Measurements from ENCODE around the gene DCAF5.
"Not testable (repeated sequence)": the region's sequence is repeated elsewhere in the genome, so short reads cannot be mapped to it uniquely, and the experiment has no call there.

The DCAF5 gene

GRCh38 chr14:69152902-69153151 is at the start of gene DCAF5:
Gene DCAF5, minus strand, starts transcription at chr14:69153119. Its CDS starts 141 bp downstream, at chr14:69152978.
- DNase-seq = no peak

GRCh38 chr14:69199786-69200185 is 46.9 kb upstream of the DCAF5 start:
- DNase-seq = no peak

- no peak for DNase-seq
These were observed 40.8 kb upstream of the DCAF5 start for GRCh38 chr14:69193721-69194120.

GRCh38 chr14:69191340-69192111 is 38.6 kb upstream of the DCAF5 start, which contains the start of gene EXD2:
Gene EXD2, plus strand, starts transcription at chr14:69191498. Its CDS starts 17,973 bp downstream, at chr14:69209471.
- DNase-seq = peak; percentile 87

GRCh38 chr14:69190191-69190590 is 37.3 kb upstream of the DCAF5 start:
- DNase-seq = no peak

GRCh38 chr14:69183735-69184134 is 30.8 kb upstream of the DCAF5 start:
- no peak for DNase-seq

GRCh38 chr14:69182580-69182979 is 29.7 kb upstream of the DCAF5 start:
- not testable (repeated sequence) for DNase-seq

- no peak for DNase-seq
These were observed 28.6 kb upstream of the DCAF5 start for GRCh38 chr14:69181491-69181890.

GRCh38 chr14:69175130-69175529 is 22.2 kb upstream of the DCAF5 start:
- no peak for DNase-seq

GRCh38 chr14:69171569-69171968 is 18.6 kb upstream of the DCAF5 start:
- no peak for DNase-seq

GRCh38 chr14:69170839-69171238 is 17.9 kb upstream of the DCAF5 start:
- no peak for DNase-seq

GRCh38 chr14:69165787-69166186 is 12.9 kb upstream of the DCAF5 start:
- not testable (repeated sequence) for DNase-seq

GRCh38 chr14:69161590-69161989 is 8.7 kb upstream of the DCAF5 start:
- no peak for DNase-seq

GRCh38 chr14:69156224-69156623 is 3.3 kb upstream of the DCAF5 start:
- no peak for DNase-seq

GRCh38 chr14:69154779-69155178 is 1.9 kb upstream of the DCAF5 start:
- peak; percentile 32 for DNase-seq

GRCh38 chr14:69153873-69154270 is 953 bp upstream of the DCAF5 start:
- peak; percentile 33 for DNase-seq

- DNase-seq = peak; percentile 94
These were observed 393 bp upstream of the DCAF5 start for GRCh38 chr14:69153152-69153872.

GRCh38 chr14:69152181-69152901 is 578 bp downstream of the DCAF5 start:
- peak; percentile 60 for DNase-seq

GRCh38 chr14:69151458-69152180 is 1.3 kb downstream of the DCAF5 start:
- DNase-seq = peak; percentile 73

- peak; percentile 28 for DNase-seq
These were observed 3.3 kb downstream of the DCAF5 start for GRCh38 chr14:69149461-69150244.

GRCh38 chr14:69142101-69142500 is 10.8 kb downstream of the DCAF5 start:
- no peak for DNase-seq

- DNase-seq = no peak
These were observed 11.4 kb downstream of the DCAF5 start for GRCh38 chr14:69141550-69141949.

All from hematopoietic multipotent progenitor cell treated with erythropoietin and hydrocortisone succinate and interleukin-3 and kit ligand, for 8 days (in vitro differentiated cells).